Panc1 (cell line): ENCODE results near the gene KRTAP1-3.

Experiments used
- CTCF ChIP-seq: fragments of 450-650 bp; IDR thresholded peaks from 2 replicates; pipeline ENCODE4 v1.5.1; 2017; ENCODE audit warnings: mild to moderate bottlenecking
- POLR2AphosphoS5 ChIP-seq: IDR thresholded peaks from 2 replicates; pipeline ENCODE4 v1.6.1; 2012; ENCODE audit warnings: mild to moderate bottlenecking, low read depth, low read length, moderate library complexity
- REST ChIP-seq, 2 experiments: IDR thresholded peaks; 2 replicates each; pipeline ENCODE4 v1.6.1; 2011 to 2012; ENCODE audit warnings: low read depth in 2 of 2, control low read depth in 1 of 2, low read length in 1 of 2, mild to moderate bottlenecking in 1 of 2, moderate library complexity in 1 of 2; ENCODE audit not compliant: insufficient read depth in 1 of 2
- SIN3A ChIP-seq: IDR thresholded peaks from 2 replicates; pipeline ENCODE4 v1.6.1; 2012; ENCODE audit warnings: low read depth, mild to moderate bottlenecking, low read length, moderate library complexity, borderline replicate concordance; ENCODE audit not compliant: insufficient read depth
- TCF7L2 ChIP-seq: IDR thresholded peaks from 2 replicates; pipeline ENCODE4 v1.6.1; 2011; ENCODE audit warnings: mild to moderate bottlenecking, low read depth, low read length, inconsistent platforms

DNA sequence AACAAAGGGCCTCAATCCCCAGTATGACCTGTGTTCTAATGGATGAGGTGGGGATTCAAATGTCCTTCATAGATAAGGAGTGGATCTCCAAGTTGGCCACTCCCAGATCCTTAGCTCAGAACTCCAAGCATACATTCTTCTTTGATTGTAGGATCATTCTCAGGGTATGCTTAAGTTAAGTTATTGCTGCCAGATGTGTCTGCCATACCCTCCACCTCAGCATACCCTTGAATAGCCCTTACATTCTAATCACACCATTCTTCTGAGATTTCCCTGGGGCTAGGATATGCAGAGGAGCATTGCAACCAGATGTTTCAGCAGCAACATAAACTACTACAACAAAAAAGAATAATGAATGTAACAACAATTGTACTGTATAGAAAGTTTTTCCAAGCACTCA is 32.6 kb upstream of the KRTAP1-3 start:
- TF ChIP-seq CTCF (no peak), REST (IDR thresholded peaks at IDR 0.05; ENCODE audit: insufficient read depth in 1 of 2, low read depth in 2 of 2, low read length in 1 of 2) (no peak), POLR2AphosphoS5 (no peak), TCF7L2 (no peak), SIN3A (no peak)
